ENCODE measurements around the gene PCDHB12.
"Not testable (repeated sequence)": the region's sequence is repeated elsewhere in the genome, so short reads cannot be mapped to it uniquely, and the experiment has no call there.

GRCh38 chr5:141179371-141179770 lies 29.1 kb upstream of the PCDHB12 start:
- TF ChIP-seq EZH2 (IDR thresholded peaks at IDR 0.05; ENCODE audit: low read length), result not testable (repeated sequence)
- TF ChIP-seq, protein P1, sequence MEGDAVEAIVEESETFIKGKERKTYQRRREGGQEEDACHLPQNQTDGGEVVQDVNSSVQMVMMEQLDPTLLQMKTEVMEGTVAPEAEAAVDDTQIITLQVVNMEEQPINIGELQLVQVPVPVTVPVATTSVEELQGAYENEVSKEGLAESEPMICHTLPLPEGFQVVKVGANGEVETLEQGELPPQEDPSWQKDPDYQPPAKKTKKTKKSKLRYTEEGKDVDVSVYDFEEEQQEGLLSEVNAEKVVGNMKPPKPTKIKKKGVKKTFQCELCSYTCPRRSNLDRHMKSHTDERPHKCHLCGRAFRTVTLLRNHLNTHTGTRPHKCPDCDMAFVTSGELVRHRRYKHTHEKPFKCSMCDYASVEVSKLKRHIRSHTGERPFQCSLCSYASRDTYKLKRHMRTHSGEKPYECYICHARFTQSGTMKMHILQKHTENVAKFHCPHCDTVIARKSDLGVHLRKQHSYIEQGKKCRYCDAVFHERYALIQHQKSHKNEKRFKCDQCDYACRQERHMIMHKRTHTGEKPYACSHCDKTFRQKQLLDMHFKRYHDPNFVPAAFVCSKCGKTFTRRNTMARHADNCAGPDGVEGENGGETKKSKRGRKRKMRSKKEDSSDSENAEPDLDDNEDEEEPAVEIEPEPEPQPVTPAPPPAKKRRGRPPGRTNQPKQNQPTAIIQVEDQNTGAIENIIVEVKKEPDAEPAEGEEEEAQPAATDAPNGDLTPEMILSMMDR (optimal IDR thresholded peaks at IDR 0.05 in 1 of 3, IDR thresholded peaks at IDR 0.05 in 1 of 3, conservative IDR thresholded peaks at IDR 0.05 in 1 of 3; ENCODE audit: extremely low read depth in 1 of 3, insufficient read depth in 2 of 3, low read length in 3 of 3), result not testable (repeated sequence)
